Spinal cord (tissue), 10 donors: ENCODE results near the gene GPR32. TPM values are rescaled to one million over a fixed set of nuclear protein-coding genes. Genes with fewer than 3 reads are reported as not detected.
A peak's percentile ranks its signal among the peaks of the same experiment; 100 is the strongest.

Experiments
- DNase-seq, 6 donors: peaks; one replicate each; pipeline versions ENCODE4 v3.0.0 to v3.0.0-alpha.2; 2013 to 2015; ENCODE audit warnings: low spot score in 6 of 6, low read depth in 4 of 6
- H3K27ac ChIP-seq: one replicate; pipeline ENCODE4 v1.5.1; 2013; ENCODE audit warnings: low read depth, low read length, control low read depth
- H3K27me3 ChIP-seq: one replicate; pipeline ENCODE4 v1.6.1; 2013; ENCODE audit warnings: low read length; ENCODE audit not compliant: control insufficient read depth, insufficient read depth
- H3K36me3 ChIP-seq: one replicate; pipeline ENCODE4 v1.6.1; 2013; ENCODE audit warnings: low read length; ENCODE audit not compliant: control insufficient read depth, insufficient read depth
- H3K4me1 ChIP-seq: one replicate; pipeline ENCODE4 v1.6.1; 2013; ENCODE audit warnings: low read length; ENCODE audit not compliant: control insufficient read depth, insufficient read depth
- H3K4me3 ChIP-seq: one replicate; pipeline ENCODE4 v1.5.1; 2013; ENCODE audit warnings: low read depth, low read length, control low read depth
- H3K9me3 ChIP-seq: one replicate; pipeline ENCODE4 v1.6.1; 2013; ENCODE audit warnings: low read length; ENCODE audit not compliant: control insufficient read depth, insufficient read depth
- WGBS: methylation state at CpG from one replicate; pipeline ENCODE4 v1.1.5; 2013; ENCODE audit warnings: missing lambda C conversion rate; ENCODE audit not compliant: insufficient coverage; 5-methylcytosine and 5-hydroxymethylcytosine counted together
- polyA plus RNA-seq, 2 donors: library from polyadenylated mRNA; unstranded; fragments of 120-200 nt; gene quantifications; one replicate each; pipeline ENCODE4 v1.2.1, GENCODE V29; 2013; ENCODE audit not compliant: insufficient read length in 2 of 2
- total RNA-seq, 2 donors: library from RNA; depleted of rRNA in 1 of 2; stranded (reverse); fragments of 120-200 nt in 1 of 2; fragments of >200 nt in 1 of 2; gene quantifications; one replicate each; pipeline versions ENCODE4 v1.2.3 to v1.2.4, GENCODE V29; 2013 to 2014
- donor health status: healthy.

The GPR32 gene
- total and polyA plus RNA-seq, 4 donors: 0.12 TPM; not detected in 3

- H3K27ac ChIP-seq: no peak overlapping the region
- no peaks in the 10 kb centered on the region for H3K27me3 ChIP-seq
- no peak overlapping the region for H3K4me3 ChIP-seq
- peak in 2 of 6 donors; percentile 24 to 35 for DNase-seq
- 90% methylated on average over 6 of the region's 6 CpGs for WGBS
- H3K4me1 ChIP-seq: peaks cover 7% of the 10 kb centered on the region
- H3K36me3 ChIP-seq: peaks cover 13% of the 10 kb centered on the region
- no peaks in the 10 kb centered on the region for H3K9me3 ChIP-seq
Observed at GRCh38 chr19:50790922-50791467, 20.7 kb downstream of the GPR32 start.

GRCh38 chr19:50791594-50792271, 21.5 kb downstream of the GPR32 start:
- no peak overlapping the region for H3K27ac ChIP-seq
- no peaks in the 10 kb centered on the region for H3K27me3 ChIP-seq
- DNase-seq: no peak
- WGBS: 83% methylated on average over 47 of the region's 47 CpGs
- peaks cover 19% of the 10 kb centered on the region for H3K36me3 ChIP-seq
- no peaks in the 10 kb centered on the region for H3K9me3 ChIP-seq
- H3K4me3 ChIP-seq: no peak overlapping the region
- H3K4me1 ChIP-seq: peaks cover 7% of the 10 kb centered on the region

GRCh38 chr19:50792272-50793250, 22.3 kb downstream of the GPR32 start:
- WGBS: 100% methylated on average over 5 of the region's 13 CpGs
- Histone ChIP-seq H3K4me3 (no peak overlapping the region), H3K4me1 (peaks cover 7% of the 10 kb centered on the region), H3K9me3 (no peaks in the 10 kb centered on the region), H3K27ac (no peak overlapping the region), H3K27me3 (no peaks in the 10 kb centered on the region), H3K36me3 (peaks cover 27% of the 10 kb centered on the region)
- DNase-seq: no peak

GRCh38 chr19:50793558-50794065, 23.3 kb downstream of the GPR32 start:
- Histone ChIP-seq H3K27me3 (no peaks in the 10 kb centered on the region), H3K4me3 (no peak overlapping the region), H3K36me3 (peaks cover 38% of the 10 kb centered on the region), H3K9me3 (no peaks in the 10 kb centered on the region), H3K27ac (no peak overlapping the region), H3K4me1 (peaks cover 7% of the 10 kb centered on the region)
- no peak for DNase-seq
- WGBS: 64% methylated on average over 7 of the region's 11 CpGs

GRCh38 chr19:50794074-50794875, 24.0 kb downstream of the GPR32 start:
- H3K36me3 ChIP-seq: peaks cover 44% of the 10 kb centered on the region
- H3K27ac ChIP-seq: no peak overlapping the region
- peaks cover 7% of the 10 kb centered on the region for H3K4me1 ChIP-seq
- 13% methylated on average over 11 of the region's 16 CpGs for WGBS
- no peak overlapping the region for H3K4me3 ChIP-seq
- DNase-seq: no peak
- H3K27me3 ChIP-seq: no peaks in the 10 kb centered on the region
- H3K9me3 ChIP-seq: no peaks in the 10 kb centered on the region

- 50% methylated on average over 17 of the region's 18 CpGs for WGBS
- Histone ChIP-seq H3K9me3 (no peaks in the 10 kb centered on the region), H3K4me1 (peaks cover 7% of the 10 kb centered on the region), H3K4me3 (no peak overlapping the region), H3K27me3 (no peaks in the 10 kb centered on the region), H3K27ac (no peak overlapping the region), H3K36me3 (peaks cover 52% of the 10 kb centered on the region)
- no peak for DNase-seq
Observed at GRCh38 chr19:50794876-50795663, 24.8 kb downstream of the GPR32 start.

GRCh38 chr19:50795664-50796073, 25.4 kb downstream of the GPR32 start:
- Histone ChIP-seq H3K27ac (no peak overlapping the region), H3K4me1 (peaks cover 7% of the 10 kb centered on the region), H3K27me3 (no peaks in the 10 kb centered on the region), H3K36me3 (peaks cover 56% of the 10 kb centered on the region), H3K4me3 (no peak overlapping the region), H3K9me3 (no peaks in the 10 kb centered on the region)
- DNase-seq: no peak
- WGBS: 98% methylated on average over 4 of the region's 4 CpGs

GRCh38 chr19:50796128-50796633, 25.9 kb downstream of the GPR32 start:
- no peaks in the 10 kb centered on the region for H3K9me3 ChIP-seq
- H3K27me3 ChIP-seq: no peaks in the 10 kb centered on the region
- DNase-seq: no peak
- no peak overlapping the region for H3K27ac ChIP-seq
- WGBS: 75% methylated on average over 5 of the region's 9 CpGs
- no peak overlapping the region for H3K4me3 ChIP-seq
- peaks cover 7% of the 10 kb centered on the region for H3K4me1 ChIP-seq
- peaks cover 59% of the 10 kb centered on the region for H3K36me3 ChIP-seq
